BLaER1 (cell line): ENCODE data around the gene TCL1A.

Source experiments
- H3K27ac ChIP-seq: shearing (Covaris generic); formaldehyde crosslinking; 2 replicates; pipeline ENCODE4 v1.8.1; 2022
- H3K27me3 ChIP-seq: shearing (Covaris generic); formaldehyde crosslinking; 2 replicates; pipeline ENCODE4 v1.8.1; 2022
- H3K36me3 ChIP-seq: shearing (Covaris generic); formaldehyde crosslinking; 2 replicates; pipeline ENCODE4 v1.8.1; 2022
- H3K4me1 ChIP-seq: shearing (Covaris generic); formaldehyde crosslinking; 2 replicates; pipeline ENCODE4 v1.8.1; 2022
- H3K4me2 ChIP-seq: shearing (Covaris generic); formaldehyde crosslinking; 2 replicates; pipeline ENCODE4 v1.8.1; 2022
- H3K4me3 ChIP-seq: shearing (Covaris generic); formaldehyde crosslinking; 2 replicates; pipeline ENCODE4 v1.8.1; 2022
- H3K9ac ChIP-seq: shearing (Covaris generic); formaldehyde crosslinking; 2 replicates; pipeline ENCODE4 v1.8.1; 2022
- H3K9me3 ChIP-seq: shearing (Covaris generic); formaldehyde crosslinking; 2 replicates; pipeline ENCODE4 v1.8.1; 2022
- H4K20me1 ChIP-seq: shearing (Covaris generic); formaldehyde crosslinking; 2 replicates; pipeline ENCODE4 v1.8.1; 2022
- Cebpa-rat ChIP-seq: shearing (Covaris generic); IDR thresholded peaks from 2 replicates; pipeline ENCODE4 v1.8.1; 2022

TCL1A gene

DNA sequence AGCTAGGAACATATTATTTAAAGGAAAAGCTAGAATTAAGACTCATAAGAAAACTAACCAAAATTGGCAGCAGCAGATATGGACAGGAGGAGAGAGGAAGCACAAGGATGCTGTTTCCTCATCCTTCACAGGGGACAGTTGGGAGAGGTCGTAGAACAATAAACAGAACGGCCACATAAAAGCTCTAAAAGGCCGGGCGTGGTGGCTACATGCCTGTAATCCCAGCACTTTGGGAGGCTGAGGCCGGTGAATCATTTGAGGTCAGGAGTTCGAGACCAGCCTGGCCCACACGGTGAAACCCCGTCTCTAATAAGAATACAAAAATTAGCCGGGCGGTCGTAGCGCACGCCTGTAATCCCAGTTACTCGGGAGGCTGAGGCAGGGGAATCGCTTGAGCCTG, 17.2 kb downstream of the TCL1A start:
- no peaks in the 10 kb centered on the region for H3K9me3 ChIP-seq
- no peak for TF ChIP-seq Cebpa-rat
- H3K9ac ChIP-seq: peak overlapping the region; percentile 86
- no peaks in the 10 kb centered on the region for H3K36me3 ChIP-seq
- no peaks in the 10 kb centered on the region for H4K20me1 ChIP-seq
- H3K27me3 ChIP-seq: no peaks in the 10 kb centered on the region
- H3K4me2 ChIP-seq: peak overlapping the region; percentile 91
- H3K27ac ChIP-seq: peak overlapping the region; percentile 97
- H3K4me3 ChIP-seq: peak overlapping the region; percentile 53
- H3K4me1 ChIP-seq: peaks cover 97% of the 10 kb centered on the region

GRCh38 chr14:95695913-95696312, 18.0 kb downstream of the TCL1A start:
- no peak for TF ChIP-seq Cebpa-rat
- Histone ChIP-seq H3K27ac (peak overlapping the region; percentile 97), H3K4me3 (peak overlapping the region; percentile 53), H3K4me1 (peaks cover 97% of the 10 kb centered on the region), H3K27me3 (no peaks in the 10 kb centered on the region), H3K36me3 (no peaks in the 10 kb centered on the region), H4K20me1 (no peaks in the 10 kb centered on the region), H3K9ac (peak overlapping the region; percentile 86), H3K4me2 (peak overlapping the region; percentile 91), H3K9me3 (no peaks in the 10 kb centered on the region)

DNA sequence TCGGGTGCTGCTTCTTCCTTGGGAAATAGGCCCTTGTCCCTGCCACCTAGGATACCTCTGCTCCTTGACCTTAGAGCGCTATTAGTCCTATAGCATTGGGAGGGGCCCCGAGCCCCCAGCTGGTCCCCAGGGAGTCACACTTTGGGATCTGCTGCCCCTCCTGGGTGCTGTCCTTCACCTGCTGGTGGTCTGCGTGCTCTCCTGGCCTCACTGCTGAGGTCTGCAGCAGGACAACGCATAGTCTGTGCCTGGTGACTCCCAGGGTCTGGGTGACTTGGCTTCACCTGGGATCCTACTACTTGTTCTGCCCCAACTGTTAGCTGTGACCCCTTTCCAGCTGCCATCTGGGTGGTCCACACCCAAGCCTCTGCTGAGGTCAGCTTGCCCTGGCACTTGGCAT, 18.9 kb downstream of the TCL1A start:
- no peaks in the 10 kb centered on the region for H3K9me3 ChIP-seq
- peak overlapping the region; percentile 86 for H3K9ac ChIP-seq
- peak overlapping the region; percentile 97 for H3K27ac ChIP-seq
- no peaks in the 10 kb centered on the region for H4K20me1 ChIP-seq
- H3K36me3 ChIP-seq: no peaks in the 10 kb centered on the region
- peak overlapping the region; percentile 91 for H3K4me2 ChIP-seq
- no peak for TF ChIP-seq Cebpa-rat
- no peaks in the 10 kb centered on the region for H3K27me3 ChIP-seq
- H3K4me1 ChIP-seq: peaks cover 95% of the 10 kb centered on the region
- H3K4me3 ChIP-seq: peak overlapping the region; percentile 53; the same call in 1 of the 2 replicates

DNA sequence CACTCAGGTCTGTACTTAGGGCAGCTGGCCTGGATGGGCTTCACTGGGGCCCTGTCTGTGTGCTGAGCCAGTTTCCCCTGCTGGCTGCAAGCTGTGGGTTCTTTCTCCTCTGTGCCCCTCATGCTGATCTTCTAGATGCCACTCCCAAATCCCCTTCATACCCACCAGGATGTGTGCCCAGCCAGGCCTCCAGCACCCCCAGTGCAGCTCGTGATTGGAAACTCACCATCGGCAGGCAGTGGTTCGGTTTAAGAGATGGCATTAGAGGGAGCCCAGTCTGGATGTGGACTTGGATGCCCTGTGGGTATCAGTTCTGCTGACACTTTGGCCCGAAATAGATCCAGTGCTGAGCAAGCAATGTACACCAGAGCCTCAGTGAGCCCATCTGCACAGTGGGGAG, 21.8 kb downstream of the TCL1A start:
- Histone ChIP-seq H4K20me1 (no peaks in the 10 kb centered on the region), H3K4me1 (peaks cover 72% of the 10 kb centered on the region), H3K27ac (peak overlapping the region; percentile 57), H3K9ac (peak overlapping the region; percentile 36; the same call in 1 of the 2 replicates), H3K4me3 (no peak overlapping the region), H3K9me3 (no peaks in the 10 kb centered on the region), H3K27me3 (no peaks in the 10 kb centered on the region), H3K36me3 (no peaks in the 10 kb centered on the region), H3K4me2 (peak overlapping the region; percentile 91)
- no peak for TF ChIP-seq Cebpa-rat

DNA sequence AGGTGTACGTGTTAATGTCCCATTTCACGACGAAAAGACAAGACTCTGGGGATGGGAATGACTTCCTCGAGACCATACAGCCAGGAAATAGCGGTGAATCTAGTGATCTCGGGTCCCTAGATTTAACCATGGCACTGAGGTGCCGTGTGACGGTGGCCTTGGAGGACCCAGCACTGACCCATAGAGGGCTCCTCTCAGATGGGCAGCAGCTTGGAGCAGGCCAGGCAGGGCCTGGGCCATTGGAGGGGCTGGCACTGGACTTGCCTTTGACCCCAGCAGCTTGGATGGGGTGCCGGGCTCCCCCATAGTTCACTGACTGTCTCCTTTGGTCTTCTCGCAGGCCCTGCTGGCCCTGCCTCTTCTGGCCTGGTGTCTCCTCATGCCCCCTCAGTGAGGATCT, 22.3 kb downstream of the TCL1A start:
- Histone ChIP-seq H3K27me3 (no peaks in the 10 kb centered on the region), H3K4me1 (peaks cover 72% of the 10 kb centered on the region), H3K36me3 (no peaks in the 10 kb centered on the region), H3K4me2 (peak overlapping the region; percentile 91), H3K9me3 (no peaks in the 10 kb centered on the region), H3K9ac (peak overlapping the region; percentile 36; the same call in 1 of the 2 replicates), H3K4me3 (no peak overlapping the region), H3K27ac (peak overlapping the region; percentile 57), H4K20me1 (no peaks in the 10 kb centered on the region)
- no peak for TF ChIP-seq Cebpa-rat

- H4K20me1 ChIP-seq: no peaks in the 10 kb centered on the region
- no peak overlapping the region for H3K4me3 ChIP-seq
- no peaks in the 10 kb centered on the region for H3K36me3 ChIP-seq
- peaks cover 72% of the 10 kb centered on the region for H3K4me1 ChIP-seq
- H3K27ac ChIP-seq: peak overlapping the region; percentile 57; the same call in 1 of the 2 replicates
- no peaks in the 10 kb centered on the region for H3K9me3 ChIP-seq
- peak overlapping the region; percentile 91 for H3K4me2 ChIP-seq
- no peaks in the 10 kb centered on the region for H3K27me3 ChIP-seq
- H3K9ac ChIP-seq: no peak overlapping the region
- TF ChIP-seq Cebpa-rat: no peak
Measured at GRCh38 chr14:95690815-95691214, 23.1 kb downstream of the TCL1A start.

DNA sequence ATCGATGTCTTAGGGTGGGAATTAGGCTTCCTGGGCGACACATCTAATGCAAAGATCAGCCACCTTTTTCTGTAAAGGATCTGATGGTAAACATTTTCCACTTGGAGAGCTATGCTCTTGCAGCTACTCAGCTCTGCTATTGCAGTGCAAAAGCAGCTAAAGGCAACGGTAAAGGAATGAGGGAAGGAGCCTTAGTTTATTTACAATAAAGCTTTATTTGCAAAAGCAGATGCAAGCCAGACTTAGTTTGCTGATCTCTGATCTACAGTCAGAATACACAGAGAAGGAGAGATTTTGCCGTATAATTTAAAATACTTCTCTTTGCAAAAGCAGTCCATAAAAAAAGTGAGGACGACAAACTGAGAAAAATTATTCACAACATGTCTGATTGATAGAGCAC, 24.5 kb downstream of the TCL1A start:
- TF ChIP-seq Cebpa-rat: no peak
- Histone ChIP-seq H3K4me3 (no peak overlapping the region), H3K9me3 (no peaks in the 10 kb centered on the region), H3K36me3 (no peaks in the 10 kb centered on the region), H3K27me3 (no peaks in the 10 kb centered on the region), H3K4me2 (no peak overlapping the region), H3K27ac (no peak overlapping the region), H3K4me1 (peaks cover 73% of the 10 kb centered on the region), H3K9ac (no peak overlapping the region), H4K20me1 (no peaks in the 10 kb centered on the region)

DNA sequence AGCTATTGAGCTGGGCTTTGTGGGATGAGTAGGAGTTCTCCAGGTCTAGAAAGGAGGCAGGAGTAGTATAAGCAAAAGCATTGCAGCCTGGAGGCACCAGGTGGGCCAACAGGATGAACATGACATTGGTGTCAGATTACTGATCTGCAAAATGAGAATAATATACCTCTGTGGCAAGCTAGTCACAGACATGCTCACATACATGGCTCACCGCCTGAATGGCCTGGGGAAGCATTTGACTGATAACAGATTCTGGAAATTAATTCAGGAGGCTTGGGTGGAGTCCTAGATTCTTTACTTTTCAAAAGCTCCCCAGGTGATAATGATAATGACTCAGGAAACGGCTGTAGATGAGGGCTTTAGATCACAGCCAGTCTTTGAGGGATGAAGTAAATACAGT, 27.0 kb downstream of the TCL1A start:
- Histone ChIP-seq H3K9ac (no peak overlapping the region), H4K20me1 (no peaks in the 10 kb centered on the region), H3K9me3 (no peaks in the 10 kb centered on the region), H3K4me1 (peaks cover 57% of the 10 kb centered on the region), H3K36me3 (no peaks in the 10 kb centered on the region), H3K27ac (no peak overlapping the region), H3K27me3 (no peaks in the 10 kb centered on the region), H3K4me3 (no peak overlapping the region), H3K4me2 (no peak overlapping the region)
- TF ChIP-seq Cebpa-rat: no peak

GRCh38 chr14:95685978-95686922, 27.7 kb downstream of the TCL1A start, which contains the start of gene TCL1B:
TCL1B (plus strand) TSS chr14:95686426; CDS start chr14:95686468, 42 bp downstream.
- Histone ChIP-seq H3K4me3 (no peak within 1 kb of the TSS), H4K20me1 (no peaks in the 10 kb centered on the region), H3K9me3 (no peaks in the 10 kb centered on the region), H3K27ac (peak within 1 kb of the TSS; percentile 71), H3K4me2 (peak within 1 kb of the TSS; percentile 76), H3K9ac (peak within 1 kb of the TSS; percentile 52), H3K4me1 (peaks cover 50% of the 10 kb centered on the region), H3K27me3 (no peaks in the 10 kb centered on the region), H3K36me3 (no peaks in the 10 kb centered on the region)
- TF ChIP-seq Cebpa-rat: no peak

DNA sequence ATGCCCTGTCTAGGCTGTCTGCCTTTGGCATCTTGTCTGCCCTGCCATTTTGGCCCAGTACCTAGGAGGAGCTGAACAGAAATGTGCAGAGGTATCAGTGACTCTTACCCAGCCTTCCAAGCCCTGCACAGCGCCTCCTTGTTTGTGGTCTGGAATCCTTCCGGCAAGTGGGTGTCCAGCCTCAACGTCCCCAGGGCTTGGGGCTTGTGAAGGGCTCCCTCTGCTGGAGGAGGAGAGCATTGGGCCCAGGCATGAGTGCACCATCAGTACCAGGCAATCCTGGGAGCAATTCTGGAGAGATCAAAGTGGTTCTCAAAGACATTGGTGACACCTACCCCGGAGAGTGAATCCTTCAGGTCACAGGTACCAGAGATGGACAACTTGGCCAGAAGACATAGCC, 30.1 kb downstream of the TCL1A start:
- no peak overlapping the region for H3K27ac ChIP-seq

More for the DNA sequence above, 30.1 kb downstream of the TCL1A start:
- no peaks in the 10 kb centered on the region for H3K36me3 ChIP-seq
- H3K9ac ChIP-seq: no peak overlapping the region
- H3K27me3 ChIP-seq: no peaks in the 10 kb centered on the region
- no peak for TF ChIP-seq Cebpa-rat
- 0 out of 2 replicates have a peak, but pooled peaks cover 3% of the 10 kb centered on the region for H3K9me3 ChIP-seq
- H4K20me1 ChIP-seq: no peaks in the 10 kb centered on the region
- peaks cover 53% of the 10 kb centered on the region for H3K4me1 ChIP-seq
- H3K4me2 ChIP-seq: no peak overlapping the region
- no peak overlapping the region for H3K4me3 ChIP-seq
